Measurements from ENCODE around the gene LASP1. TPM values are rescaled to one million over a fixed set of nuclear protein-coding genes. Genes with fewer than 3 reads are reported as not detected.

Gene LASP1
- polyA plus RNA-seq, 1 donor from 2014 or later = 56.3 TPM

GRCh38 chr17:38896346-38896954 lies 26.6 kb downstream of the LASP1 start:
- Histone ChIP-seq H3F3A (ENCODE audit: insufficient read depth, low read length, poor library complexity, severe bottlenecking) (no peaks in the 10 kb centered on the region), H3K9me2 (ENCODE audit: insufficient read depth, low read length) (no peaks in the 10 kb centered on the region), H3K79me2 (replicated peaks; ENCODE audit: insufficient read depth, low read length) (no peaks in the 10 kb centered on the region), H4K20me1 (ENCODE audit: insufficient read depth) (no peaks in the 10 kb centered on the region), H3K9ac (ENCODE audit: low read length) (no peak overlapping the region), H3K4me3 (ENCODE audit: low read length) (no peak overlapping the region), H3K36me3 (ENCODE audit: insufficient read depth, low read length) (peaks cover 3% of the 10 kb centered on the region), H3K27ac (ENCODE audit: low read length) (no peak overlapping the region), H3K9me3 (ENCODE audit: low read length) (no peaks in the 10 kb centered on the region), H3K27me3 (ENCODE audit: insufficient read depth, low read depth, low read length) (no peaks in the 10 kb centered on the region), H2AFZ (ENCODE audit: low read depth, low read length) (no peak overlapping the region), H3K4me2 (ENCODE audit: low read length) (no peak overlapping the region)
- TF ChIP-seq MXI1 (conservative IDR thresholded peaks at IDR 0.05; ENCODE audit: poor library complexity, severe bottlenecking) (no peak), SMC3 (conservative IDR thresholded peaks at IDR 0.05; ENCODE audit: poor library complexity) (no peak)

DNA sequence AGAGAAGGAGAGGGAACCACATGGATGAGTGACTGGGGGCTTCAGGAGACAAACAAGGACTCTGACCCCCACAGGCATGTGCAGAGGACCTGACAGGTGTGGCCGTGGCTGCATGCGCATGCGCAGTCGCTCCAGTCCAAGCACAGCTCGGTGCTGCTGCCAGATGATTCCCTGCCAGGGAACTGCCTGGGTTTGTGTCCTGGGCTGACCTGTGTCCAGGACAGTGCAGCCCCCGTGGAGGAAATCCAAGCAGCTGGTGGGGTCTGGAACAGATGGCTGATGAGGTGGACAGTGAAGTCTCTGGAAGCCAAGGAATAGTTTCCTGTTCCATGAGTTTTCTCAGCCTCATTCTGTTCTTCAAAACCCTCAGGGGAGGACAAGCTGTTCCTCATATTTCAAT lies 27.3 kb downstream of the LASP1 start:
- H3K9ac ChIP-seq (ENCODE audit: low read length) = no peak overlapping the region
- H3K36me3 ChIP-seq (ENCODE audit: insufficient read depth, low read length) = peaks cover 3% of the 10 kb centered on the region
- no peak overlapping the region for H3K27ac ChIP-seq (ENCODE audit: low read length)
- no peaks in the 10 kb centered on the region for H3K79me2 ChIP-seq (replicated peaks; ENCODE audit: insufficient read depth, low read length)
- no peaks in the 10 kb centered on the region for H3F3A ChIP-seq (ENCODE audit: insufficient read depth, low read length, poor library complexity, severe bottlenecking)
- H2AFZ ChIP-seq (ENCODE audit: low read depth, low read length) = no peak overlapping the region
- H3K4me2 ChIP-seq (ENCODE audit: low read length) = no peak overlapping the region
- H3K4me3 ChIP-seq (ENCODE audit: low read length) = no peak overlapping the region
- no peaks in the 10 kb centered on the region for H3K9me3 ChIP-seq (ENCODE audit: low read length)
- TF ChIP-seq MXI1 (conservative IDR thresholded peaks at IDR 0.05; ENCODE audit: poor library complexity, severe bottlenecking) (no peak), RAD21 (conservative IDR thresholded peaks at IDR 0.05) (no peak), TAF1 (IDR thresholded peaks at IDR 0.05; ENCODE audit: low read depth) (no peak), CTCF (IDR thresholded peaks at IDR 0.05; ENCODE audit: poor library complexity, severe bottlenecking) (no peak), POLR2AphosphoS5 (IDR thresholded peaks at IDR 0.05) (no peak), EZH2 (IDR thresholded peaks at IDR 0.05; ENCODE audit: borderline replicate concordance, insufficient read depth, low read length, poor library complexity, severe bottlenecking) (no peak), EP300 (conservative IDR thresholded peaks at IDR 0.05; ENCODE audit: poor library complexity, severe bottlenecking) (no peak), SMC3 (conservative IDR thresholded peaks at IDR 0.05; ENCODE audit: poor library complexity) (no peak)
- TF ChIP-seq, protein P1, sequence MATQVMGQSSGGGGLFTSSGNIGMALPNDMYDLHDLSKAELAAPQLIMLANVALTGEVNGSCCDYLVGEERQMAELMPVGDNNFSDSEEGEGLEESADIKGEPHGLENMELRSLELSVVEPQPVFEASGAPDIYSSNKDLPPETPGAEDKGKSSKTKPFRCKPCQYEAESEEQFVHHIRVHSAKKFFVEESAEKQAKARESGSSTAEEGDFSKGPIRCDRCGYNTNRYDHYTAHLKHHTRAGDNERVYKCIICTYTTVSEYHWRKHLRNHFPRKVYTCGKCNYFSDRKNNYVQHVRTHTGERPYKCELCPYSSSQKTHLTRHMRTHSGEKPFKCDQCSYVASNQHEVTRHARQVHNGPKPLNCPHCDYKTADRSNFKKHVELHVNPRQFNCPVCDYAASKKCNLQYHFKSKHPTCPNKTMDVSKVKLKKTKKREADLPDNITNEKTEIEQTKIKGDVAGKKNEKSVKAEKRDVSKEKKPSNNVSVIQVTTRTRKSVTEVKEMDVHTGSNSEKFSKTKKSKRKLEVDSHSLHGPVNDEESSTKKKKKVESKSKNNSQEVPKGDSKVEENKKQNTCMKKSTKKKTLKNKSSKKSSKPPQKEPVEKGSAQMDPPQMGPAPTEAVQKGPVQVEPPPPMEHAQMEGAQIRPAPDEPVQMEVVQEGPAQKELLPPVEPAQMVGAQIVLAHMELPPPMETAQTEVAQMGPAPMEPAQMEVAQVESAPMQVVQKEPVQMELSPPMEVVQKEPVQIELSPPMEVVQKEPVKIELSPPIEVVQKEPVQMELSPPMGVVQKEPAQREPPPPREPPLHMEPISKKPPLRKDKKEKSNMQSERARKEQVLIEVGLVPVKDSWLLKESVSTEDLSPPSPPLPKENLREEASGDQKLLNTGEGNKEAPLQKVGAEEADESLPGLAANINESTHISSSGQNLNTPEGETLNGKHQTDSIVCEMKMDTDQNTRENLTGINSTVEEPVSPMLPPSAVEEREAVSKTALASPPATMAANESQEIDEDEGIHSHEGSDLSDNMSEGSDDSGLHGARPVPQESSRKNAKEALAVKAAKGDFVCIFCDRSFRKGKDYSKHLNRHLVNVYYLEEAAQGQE (IDR thresholded peaks at IDR 0.05; ENCODE audit: borderline replicate concordance) = no peak
- no peaks in the 10 kb centered on the region for H4K20me1 ChIP-seq (ENCODE audit: insufficient read depth)
- H3K9me2 ChIP-seq (ENCODE audit: insufficient read depth, low read length) = no peaks in the 10 kb centered on the region
- H3K27me3 ChIP-seq (ENCODE audit: insufficient read depth, low read depth, low read length) = no peaks in the 10 kb centered on the region

Data from neural cell (in vitro differentiated cells).